Stimulated activated CD8-positive, alpha-beta memory T cell treated with anti-CD3 and anti-CD28 coated beads, Interleukin-15, amount 100 ng/mL, for 24 hours (primary cell): ENCODE measurements around the gene DPM3.

Source experiments
- DNase-seq: peaks from one replicate; pipeline ENCODE4 v3.0.0-alpha.2; 2020; ENCODE audit warnings: low read depth

DPM3 gene

DNA sequence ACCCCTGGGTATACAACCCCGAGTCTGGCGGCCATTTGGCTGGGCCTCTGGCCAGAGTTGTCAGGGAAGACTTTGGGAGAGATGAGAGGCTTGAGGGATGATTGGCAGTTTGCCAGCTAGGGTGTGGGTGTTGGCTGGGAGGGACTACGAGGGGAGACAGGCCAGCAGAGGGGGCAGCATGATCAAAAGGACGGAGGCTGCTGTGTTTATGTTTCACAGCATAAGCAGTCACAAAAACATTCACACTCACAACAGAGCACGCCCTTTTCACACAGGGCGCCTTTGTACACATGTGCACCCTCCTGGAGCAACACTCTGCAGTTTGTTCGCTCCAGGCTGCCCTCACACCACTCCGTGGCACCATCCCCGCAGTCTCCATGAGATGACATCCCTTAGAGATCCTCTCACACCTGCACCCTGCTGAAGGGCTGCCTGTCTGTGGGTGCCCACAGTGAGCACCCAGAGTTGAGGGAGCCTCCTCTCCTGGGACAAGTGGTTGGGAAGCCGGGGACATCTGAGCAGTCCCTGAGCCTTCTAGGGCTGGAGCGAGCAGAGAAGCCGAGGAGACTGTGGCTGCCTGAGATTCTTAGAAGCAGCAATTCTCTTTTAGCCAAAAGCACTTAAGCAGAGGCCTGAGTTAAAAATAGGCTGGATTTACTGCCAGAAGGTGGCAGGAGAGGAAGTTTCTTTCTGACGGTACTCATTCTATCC, 46.3 kb downstream of the DPM3 start:
- DNase-seq = no peak

DNA sequence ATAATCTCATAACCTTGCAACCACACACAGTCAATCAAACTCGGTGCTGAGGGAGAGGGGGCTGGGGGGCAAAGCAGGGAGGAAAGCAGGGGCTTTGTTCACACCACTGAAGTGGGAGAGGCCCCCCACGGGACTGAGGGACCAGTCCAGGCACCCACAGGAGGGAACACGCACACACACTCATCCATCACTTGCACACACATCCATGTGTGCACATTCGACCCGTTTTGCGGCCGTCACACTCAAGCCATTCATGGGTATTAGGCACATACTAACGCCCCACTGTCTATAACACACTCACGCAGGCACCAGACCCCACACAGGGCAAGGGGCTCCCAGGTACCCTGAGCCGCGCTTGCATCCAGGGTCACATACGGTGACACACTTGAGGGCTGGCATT, 47.7 kb downstream of the DPM3 start:
- no peak for DNase-seq

DNA sequence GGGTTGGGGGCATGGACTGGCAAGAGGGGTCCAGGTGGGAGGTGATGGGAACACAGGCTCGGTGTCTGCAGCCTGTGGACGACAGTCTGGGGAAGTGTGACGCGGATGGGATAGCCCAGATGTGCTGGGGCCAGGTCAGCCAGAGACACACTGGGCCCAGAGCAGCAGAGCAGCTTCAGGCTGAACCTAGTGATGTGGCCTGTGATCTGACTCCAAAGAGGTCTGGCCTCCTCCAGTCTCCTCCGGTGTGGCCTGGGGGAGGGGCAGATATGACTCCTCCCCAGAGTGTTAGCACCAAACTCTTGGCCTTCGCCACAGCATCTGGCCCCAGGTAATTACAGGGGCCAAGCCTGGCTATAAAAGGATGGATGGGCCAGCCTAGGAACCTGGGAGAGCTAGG, 48.2 kb downstream of the DPM3 start:
- DNase-seq = no peak

DNA sequence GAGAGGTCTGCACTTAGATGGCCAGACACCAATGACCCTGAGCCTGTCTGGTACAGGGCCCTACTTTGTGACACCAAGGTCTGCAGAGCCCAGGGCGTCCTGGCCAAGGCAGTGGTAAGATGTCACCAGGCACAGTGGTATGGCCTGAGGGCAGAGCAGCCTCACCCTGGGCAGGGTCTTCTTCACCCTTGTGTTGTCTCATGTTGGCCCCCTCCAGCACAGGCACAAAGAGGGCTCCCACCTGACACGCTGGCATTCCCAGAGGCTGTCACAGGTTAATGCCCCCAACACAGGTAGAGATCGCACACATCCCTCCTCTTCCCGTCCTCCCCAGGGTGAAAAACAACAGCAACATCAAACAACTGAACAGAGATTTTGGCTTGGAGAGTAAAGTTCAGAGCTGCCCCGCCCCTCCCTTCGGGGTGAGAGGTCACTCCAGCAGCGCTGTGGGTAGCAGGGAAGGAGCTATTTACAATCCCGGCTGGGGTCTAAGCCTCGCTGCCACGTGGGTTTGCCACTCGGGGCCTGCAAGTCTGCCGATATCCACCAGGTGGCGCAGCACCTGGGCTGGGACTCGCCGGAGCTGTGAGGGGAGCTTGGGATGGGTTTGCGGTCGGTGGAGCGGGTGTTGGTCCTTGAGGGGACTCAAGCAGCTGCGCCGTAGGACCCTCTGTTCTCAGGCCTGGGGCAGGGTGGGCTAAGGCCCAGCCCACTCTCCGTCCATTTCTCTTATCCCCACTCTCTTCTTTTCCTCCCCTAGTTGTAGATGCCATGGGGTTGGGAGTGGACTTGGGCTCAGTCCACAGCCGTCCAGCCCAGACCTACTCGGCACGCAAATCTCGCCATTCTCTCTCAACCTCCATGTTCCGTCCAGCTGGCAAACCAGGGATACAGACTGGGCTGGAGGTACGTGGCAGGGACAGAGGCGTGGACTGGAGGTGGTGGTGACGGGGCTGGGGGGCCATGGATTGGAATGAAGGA, 49.0 kb downstream of the DPM3 start:
- peak; percentile 79 for DNase-seq
